AML-193 (cell line): ENCODE results near the gene FGGY.
"Not testable (repeated sequence)": the region's sequence is repeated elsewhere in the genome, so short reads cannot be mapped to it uniquely, and the experiment has no call there.

Source experiments
- DNase-seq, 2 experiments: peaks; one replicate each; lab custom pipeline; 2025; lab: John Stamatoyannopoulos, UW

The FGGY gene

DNA sequence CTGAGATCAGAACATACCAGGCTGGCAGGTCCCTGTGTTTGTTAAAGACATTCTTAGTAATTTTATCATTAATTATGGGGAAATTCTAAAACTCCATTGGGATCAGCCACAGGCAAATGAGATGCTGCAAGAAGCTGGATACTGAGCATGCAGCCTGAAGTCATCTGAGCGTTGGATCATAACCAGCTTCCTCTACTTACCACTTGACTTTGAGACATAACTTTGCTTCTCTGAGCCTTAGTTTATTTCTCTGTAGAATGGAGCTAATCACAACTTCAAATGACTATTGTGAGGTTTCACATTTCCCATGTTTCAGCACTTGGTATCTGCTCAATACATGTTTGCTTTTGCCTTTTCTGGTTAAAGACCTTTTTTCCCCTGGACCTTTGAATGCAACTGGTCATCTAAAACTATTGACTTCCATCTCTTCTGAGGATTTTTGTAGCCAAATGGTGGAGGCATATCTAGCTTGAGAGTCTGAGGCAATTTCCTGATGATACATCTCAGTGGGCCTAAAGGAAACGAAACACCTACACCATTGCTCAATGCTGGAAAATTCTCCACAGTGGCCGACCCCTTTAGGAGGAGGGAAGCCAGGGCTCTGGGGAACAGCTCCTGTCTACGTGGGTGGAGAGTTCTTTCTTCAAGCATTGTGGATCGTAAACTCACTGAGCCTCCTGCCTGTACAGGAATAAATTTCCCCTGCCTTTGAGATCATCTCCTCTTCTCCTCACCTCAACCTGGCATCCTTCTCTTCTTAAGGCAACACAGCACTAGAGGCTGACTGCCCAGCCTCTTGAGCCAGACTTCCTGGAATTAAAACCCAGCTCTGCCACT lies 408.8 kb downstream of the FGGY start:
- no peak for DNase-seq

DNA sequence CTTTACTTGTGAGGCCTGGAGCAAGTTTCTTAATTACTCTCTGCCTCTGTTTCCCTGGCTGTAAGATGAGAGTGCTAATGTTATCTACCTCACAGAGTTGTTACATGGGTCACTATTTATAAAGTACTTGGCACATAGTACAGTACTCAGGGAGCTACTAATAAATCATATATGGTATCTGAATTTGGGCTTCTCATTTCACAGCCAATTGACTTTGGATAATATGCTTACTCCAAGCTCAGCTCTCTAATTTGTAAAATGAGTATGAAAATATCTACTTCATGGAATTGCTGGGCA lies 409.4 kb downstream of the FGGY start:
- no peak for DNase-seq

DNA sequence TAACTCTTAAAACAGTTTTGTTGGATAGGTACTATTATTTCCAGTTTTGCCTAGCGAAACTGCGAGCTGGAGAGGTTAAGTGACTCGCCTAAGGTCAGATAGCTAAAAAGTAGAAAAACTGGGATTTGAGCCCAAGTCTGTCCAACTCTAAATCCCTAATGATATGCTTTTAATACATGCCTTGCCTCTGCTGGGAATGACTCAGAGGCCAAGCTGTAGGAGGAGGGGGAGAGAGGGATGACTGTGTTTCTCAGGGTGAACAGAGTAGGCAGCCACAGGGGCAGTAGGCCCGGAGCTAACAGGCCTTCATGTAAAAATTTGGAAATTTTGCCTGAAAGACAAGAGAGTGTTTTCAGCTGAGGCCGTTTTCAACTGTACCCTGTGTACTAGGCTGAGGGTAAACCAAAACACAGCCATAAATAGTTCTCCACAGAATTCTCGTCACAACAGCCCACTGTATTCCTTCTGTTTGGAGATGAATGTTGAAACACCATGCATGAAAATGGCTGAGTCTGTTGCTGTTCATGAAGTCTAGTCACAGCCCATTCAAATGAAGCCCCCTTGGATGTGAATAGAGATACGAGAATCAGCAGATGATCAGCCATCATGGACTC lies 410.4 kb downstream of the FGGY start:
- no peak for DNase-seq

DNA sequence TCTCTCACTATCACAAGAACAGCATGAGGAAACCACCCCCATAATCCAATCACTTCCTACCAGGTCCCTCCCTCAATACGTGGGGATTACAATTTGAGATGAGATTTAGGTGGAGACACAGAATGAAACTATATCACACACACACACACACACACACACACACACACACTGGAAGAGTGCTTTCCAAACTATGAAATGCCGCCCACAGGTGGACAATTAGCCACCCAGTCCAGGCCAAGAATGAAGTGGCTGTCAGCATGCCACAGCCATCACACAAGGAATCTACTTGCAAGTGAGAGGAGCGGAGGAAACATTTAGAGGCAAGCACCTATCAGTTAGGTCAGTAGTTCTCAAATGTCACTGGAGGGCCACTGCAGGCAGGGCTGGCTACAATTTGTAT lies 412.4 kb downstream of the FGGY start:
- DNase-seq: no peak

DNA sequence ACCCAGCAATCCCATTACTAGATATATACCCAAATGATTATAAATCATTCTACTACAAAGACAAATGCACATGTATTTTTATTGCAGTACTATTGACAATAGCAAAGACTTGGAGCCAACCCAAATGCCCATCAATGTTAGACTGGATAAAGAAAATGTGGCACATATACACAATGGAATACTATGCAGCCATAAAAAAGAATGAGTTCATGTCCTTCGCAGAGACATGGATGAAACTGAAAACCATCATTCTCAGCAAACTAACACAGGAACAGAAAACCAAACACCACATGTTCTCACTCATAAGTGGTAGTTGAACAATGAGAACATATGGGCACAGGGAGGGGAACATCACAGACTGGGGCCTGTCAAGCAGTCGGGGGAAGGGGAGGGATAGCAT lies 414.0 kb downstream of the FGGY start:
- not testable (repeated sequence) for DNase-seq

DNA sequence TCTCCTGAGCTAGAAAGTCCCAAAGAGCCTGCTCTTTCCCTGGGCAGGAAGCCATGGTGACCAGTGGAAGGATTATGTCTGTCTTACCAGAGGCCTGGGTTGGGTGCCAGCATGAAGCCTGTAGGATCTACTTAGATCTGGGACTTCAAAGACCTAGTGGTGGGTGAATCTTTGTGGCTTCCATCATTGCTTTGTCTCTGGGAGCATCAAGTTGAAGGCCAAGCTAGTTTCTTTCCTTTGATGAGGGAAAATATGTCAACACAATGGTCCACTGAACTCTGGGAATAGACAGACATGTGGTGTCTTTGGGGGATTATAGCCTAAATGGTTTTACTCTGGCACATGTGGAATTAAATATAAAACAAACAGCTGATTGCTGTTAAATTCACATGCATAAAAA lies 417.3 kb downstream of the FGGY start:
- DNase-seq: no peak

DNA sequence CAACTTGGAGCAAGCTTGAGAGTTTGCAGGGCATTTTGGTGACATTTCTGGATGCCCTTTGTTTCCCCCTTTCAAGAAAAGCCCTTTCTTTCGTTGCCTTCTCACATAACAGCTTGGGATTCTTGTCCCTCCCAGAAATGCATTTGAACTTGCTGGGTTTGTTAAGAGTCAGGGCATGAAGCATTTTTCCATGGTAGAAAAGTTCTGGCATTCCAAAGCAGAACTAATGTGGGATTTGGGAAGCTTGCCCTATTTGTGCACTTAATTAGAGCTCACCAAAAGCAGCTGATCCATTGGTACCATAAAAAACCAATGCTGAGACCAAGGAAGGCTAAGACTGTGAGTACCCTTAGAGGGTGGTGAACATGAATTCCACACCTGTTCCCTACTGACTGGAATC lies 418.1 kb downstream of the FGGY start:
- no peak for DNase-seq

DNA sequence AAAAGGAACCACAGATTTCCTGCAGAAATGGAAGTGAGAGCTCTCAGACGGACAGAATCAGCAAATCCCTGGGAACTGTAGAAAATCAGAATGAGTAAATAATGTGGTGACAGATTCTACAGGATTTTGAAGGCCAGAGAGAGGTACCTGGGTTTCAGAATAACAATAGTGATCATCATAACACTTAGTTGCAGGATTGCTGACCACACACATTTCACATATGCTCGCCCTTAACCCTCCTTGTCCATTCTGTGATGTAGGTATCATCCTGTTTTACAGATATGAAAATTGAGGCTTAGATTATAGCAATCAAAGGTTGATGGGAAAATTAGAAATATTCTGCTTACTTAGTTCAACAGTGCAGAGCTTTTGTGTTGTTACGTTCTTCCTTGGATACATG lies 419.9 kb downstream of the FGGY start:
- no peak for DNase-seq

DNA sequence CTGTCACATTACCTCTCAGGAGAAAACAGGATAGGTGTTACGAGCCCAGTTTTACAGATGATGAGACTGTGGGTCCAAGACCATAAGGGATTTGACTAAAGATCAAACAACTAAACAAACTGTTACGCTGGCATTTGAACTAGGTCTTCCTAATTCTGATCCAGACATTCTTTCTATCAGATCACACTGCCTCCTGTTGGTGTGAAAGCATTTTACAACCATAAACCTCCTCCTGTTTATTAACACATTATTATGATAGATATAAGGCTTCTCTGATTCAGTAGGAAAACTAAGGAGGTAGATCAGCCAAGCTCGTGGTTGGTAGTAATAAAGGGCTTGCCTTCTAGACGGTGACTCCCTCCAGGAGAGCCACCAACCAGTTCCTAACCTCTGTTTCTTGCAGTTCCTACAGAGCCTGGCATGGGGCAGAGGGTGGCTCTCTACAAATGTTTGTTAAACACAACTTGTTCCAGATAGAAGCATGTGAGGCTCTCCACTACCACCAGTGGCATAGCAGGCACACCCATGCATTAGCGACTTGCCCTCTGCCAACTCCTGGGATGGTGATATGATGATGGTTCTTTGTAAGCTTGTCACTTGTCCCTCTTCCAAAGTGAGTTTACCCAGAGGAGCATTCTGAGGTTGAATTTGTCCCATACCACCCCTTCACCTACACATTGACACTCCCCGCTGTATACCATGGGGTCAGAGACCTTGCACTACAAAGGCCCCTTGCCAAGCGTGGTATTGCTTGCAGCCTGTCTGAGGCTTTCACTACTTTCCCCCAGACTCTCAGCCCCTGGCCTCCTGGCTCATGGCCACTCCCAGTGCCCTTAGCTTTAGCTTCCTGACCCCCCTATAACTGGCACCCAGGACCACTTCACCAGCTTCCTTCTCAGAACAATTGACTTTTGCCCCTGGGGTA lies 421.4 kb downstream of the FGGY start:
- DNase-seq: peak; percentile 7 to 41

DNA sequence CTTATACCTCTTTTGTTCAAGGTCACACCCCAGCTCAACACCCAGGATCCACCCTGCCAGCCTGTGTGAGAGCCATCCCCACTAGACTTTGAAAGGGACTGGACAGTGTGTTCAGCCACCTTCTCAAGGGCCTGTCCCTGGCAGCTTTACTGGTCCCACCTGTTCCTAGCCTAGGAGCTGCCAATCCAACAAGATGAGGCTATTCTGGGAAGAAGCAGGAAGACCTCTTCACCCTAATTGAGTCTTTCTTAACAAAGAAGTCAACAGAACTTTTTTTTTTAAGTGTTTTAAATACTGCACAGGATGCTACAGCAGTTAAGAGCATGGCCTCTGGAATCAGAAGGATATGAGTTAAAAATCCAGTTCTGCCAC lies 422.1 kb downstream of the FGGY start:
- no peak for DNase-seq

DNA sequence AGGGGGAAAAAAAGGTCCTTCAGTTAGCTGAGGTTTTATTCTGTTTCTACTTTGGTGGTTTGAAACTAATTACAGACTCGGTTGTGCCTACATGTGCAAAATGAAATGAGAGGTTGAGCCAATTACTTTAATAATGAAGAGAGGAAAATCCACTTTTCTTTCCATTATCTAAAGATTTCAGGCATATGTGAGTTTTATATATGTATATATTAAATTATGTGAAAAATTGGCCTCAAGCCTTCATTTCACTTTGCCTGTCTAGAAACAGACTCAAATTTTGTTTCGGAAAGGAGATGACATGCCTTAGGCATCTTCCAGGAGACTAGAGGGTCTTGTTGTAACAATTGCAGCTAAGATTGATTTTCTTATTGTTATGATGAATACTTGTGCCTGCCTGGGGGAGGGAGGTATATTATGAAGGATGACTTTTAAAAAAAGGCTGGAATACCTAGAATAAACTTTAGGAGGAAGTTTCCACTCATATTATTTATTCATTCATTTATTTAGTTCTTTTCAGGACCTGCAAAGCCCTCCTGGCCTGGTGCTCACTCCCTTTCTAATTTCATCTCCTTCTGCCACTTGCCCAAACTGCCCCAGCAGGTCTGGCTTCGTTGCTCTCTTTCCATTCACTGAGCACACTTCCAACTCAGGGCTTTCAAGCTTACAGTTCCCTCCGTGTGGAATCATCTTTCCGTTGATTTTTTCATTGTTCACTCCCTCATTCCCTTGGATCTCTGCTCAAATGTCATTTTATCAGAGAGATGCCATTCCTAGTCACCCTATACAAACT lies 423.6 kb downstream of the FGGY start:
- DNase-seq: no peak

DNA sequence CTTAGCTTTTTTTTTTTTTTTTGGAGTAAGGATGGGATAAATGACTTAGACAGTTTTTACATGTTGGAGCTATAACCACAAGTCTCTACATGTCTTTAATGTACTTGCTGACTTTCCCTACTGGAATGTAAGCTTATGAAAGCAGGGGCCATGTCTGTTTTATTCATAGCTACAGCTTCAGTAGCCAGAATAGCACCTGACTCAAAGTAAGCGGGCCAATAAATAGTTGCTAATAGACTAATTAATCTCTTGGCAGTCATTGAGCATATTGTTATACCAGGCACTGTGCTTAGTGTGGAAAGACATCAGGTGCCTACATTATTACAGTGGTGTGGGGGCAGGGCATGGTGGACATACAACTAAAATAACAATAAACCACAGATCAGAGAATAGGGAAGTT lies 433.4 kb downstream of the FGGY start:
- no peak for DNase-seq

DNA sequence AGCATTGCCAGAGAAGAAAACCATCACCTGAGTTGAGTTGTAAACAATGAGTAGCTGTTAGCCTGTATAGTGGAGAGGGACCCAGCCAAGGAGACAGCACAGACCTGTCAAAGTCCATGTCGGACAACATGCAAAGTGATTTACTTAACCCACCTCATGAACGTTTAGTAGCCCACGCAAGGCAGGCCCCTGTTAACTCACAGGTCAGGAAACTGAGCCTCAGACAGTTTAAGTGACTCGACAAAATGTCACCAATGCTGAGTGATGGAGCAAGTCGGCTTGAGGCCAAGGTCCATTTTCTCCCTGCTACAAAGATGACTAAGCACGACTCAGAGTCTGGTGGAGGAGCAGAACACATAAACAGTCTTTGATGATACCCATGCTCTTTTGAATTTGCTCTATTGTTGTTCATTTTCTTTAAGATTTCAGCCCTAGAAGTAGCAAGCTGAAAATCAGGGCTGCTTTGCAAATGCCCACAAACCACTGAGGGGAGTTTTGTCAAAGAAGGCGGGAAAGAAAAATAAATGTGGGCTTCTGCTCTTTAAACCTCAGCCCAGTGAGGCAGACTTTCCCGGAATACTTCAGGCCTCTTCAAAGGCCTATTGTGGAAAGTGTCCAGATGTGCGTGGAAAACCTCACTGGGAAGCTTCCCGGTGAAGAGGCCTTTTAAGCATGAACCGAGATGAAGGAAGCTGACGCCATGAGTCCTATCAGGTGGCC lies 434.0 kb downstream of the FGGY start:
- peak; percentile 12 to 21 for DNase-seq

DNA sequence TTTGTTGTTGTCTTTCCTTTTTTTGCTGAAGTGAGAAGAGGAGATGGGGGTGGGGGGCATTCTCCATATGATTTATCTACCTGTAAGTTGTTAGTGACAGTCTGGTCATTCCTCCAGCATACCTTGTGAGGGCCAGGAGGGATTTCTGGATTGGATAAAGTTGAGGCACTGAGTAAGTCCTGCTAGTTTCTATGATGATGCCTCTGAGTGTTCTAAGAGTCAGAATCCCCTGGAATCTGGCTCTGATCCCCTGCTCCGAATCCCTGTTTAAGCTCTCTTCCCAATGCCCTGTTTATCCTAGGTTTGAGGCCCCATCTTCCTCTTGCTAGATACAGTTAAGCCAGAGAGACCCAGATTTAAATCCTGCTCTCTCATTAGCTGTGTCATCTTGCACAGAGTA lies 434.7 kb downstream of the FGGY start:
- DNase-seq: no peak

DNA sequence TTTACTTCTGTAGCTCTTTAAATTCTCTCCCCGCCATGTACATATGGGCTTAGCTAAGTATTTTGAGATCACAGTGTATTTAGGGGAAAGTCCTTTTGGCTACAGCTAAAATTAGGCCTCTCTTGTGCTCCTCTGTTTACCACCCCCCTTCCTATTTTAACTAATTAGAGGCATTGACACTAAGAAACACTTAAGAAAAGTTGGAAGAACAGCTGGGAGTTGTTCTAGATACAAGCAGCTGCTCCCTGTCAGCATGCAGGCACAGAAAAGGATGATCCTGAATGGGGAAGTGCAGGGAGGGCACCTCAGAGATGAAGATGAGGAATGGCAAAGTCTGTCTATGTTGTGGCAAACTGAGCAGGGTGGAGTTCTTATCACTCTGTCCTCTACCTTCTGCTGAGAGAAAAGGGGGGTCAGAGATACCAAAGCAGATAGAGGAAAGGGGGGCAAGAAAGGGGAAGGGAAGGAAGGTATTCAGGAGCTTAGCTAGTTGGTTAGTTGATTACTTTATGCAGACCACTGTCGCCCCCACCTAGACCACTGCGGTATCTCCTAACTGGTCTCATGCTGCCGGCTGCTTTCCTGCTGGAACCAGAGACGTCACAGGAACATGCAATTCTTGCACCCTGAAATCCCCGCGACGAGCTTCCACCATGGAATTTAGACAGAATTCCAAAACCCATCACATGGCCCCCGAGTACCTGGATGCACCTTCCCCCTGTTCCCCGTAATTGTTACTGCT lies 435.5 kb downstream of the FGGY start:
- no peak for DNase-seq

DNA sequence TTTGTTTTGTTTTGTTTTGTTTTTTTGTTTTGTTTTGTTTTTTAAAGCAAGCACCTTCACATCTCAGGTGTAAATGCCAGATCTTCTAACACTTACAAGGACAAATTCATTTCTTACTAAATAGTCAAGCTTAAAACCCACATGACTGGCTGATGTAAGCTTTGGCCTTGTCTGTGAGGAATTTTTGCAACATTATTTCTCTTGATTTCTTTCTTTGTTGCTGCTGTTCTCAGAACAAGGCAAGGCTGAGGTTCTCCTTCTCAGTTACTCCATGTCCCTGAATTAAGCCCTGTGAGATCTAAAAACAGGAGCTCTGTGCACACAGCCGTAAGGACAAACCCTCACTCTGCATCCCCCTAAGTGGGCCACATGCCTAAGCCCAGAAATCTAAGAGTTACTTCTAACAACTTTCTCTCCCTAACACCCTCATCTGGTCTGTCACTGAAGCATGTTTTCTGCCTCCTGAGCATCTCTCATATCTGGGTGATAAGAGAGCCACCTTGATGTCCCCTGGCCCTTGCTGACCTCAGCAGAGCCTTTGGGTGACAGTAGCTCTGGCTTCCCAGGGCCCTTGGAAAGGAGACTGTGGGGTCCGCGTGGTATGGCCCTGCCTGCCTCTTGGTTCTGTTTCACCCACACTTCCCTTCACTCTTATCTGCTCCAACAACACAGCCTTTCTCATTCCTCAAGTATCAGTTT lies 436.7 kb downstream of the FGGY start:
- DNase-seq: no peak

DNA sequence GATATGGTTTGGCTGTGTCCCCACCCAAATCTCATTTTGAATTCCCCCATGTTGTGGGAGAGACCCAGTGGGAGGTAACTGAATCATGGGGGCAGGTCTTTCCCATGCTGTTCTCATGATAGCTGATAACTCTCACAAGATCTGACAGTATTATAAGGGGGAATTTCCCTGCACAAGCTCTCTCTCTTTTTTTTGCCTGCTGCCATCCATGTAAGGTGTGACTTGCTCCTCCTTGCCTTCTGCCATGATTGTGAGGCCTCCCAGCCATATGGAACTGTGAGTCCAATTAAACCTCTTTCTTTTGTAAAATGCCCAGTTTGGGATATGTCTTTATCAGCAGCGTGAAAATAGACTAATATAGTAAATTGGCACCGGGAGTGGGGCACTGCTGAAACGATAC lies 439.0 kb downstream of the FGGY start:
- not testable (repeated sequence) for DNase-seq

DNA sequence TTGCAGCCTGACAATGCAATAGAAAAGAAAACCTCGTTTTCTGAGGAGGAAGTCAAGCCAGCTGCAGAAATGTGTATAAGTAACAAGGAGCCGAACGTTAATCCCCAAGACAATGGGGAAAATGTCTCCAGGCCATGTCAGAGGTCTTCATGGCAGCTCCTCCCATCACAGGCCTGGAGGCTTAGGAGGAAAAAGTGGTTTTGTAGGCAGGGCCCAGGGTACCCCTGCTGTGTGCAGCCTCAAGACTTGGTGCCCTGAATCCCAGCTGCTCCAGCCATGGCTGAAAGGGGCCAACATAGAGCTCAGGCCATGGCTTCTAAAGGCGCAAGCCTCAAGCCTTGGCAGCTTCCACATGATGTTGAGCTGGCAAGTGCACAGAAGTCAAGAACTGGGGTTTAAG lies 439.9 kb downstream of the FGGY start:
- DNase-seq: no peak

DNA sequence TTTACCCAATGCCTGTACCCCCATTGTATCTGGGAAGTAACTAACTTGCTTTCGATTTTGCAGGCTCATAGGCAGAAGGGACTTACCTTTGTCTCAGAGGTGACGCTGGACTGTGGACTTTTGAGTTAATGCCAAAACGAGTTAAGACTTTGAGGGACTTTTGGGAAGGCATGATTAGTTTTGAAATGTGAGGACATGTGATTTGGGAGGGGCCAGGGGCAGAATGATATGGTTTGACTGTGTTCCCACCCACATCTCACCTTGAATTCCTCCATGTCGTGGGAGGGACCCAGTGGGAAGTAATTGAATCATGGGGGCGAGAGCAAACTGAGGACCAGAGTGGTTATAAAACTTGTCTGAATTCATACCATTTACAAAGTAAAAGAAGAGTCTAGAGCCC lies 440.7 kb downstream of the FGGY start:
- no peak for DNase-seq

DNA sequence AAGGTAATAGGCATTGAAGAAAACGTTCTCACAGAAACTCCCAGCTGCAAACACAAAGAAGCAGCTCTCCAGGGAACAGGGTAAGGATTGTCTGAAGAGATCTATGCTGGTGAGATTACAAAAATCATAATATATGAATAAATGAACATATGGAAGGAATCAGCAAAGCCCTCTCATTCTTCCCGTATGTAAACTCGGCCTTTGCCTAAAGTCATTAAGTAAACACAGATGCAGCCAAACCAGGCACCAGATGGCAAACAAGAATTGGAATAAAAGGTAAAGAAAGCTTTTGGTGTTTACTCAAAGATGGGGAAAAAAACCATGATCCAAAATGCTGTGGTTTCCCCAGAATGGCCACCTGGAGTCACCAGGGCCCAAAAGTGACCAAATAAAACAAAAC lies 441.3 kb downstream of the FGGY start:
- no peak for DNase-seq
